ENCODE results near the gene SPAG9. TPM values are rescaled to one million over a fixed set of nuclear protein-coding genes. Genes with fewer than 3 reads are reported as not detected.
A peak's percentile ranks its signal among the peaks of the same experiment; 100 is the strongest.

SPAG9 gene
- total RNA-seq, 4 donors from 2014 or later: 139 to 171 (median 143) TPM

- TF ChIP-seq POLR2A (IDR thresholded peaks at IDR 0.05) (no peak), CTCF (IDR thresholded peaks at IDR 0.05 in 4 of 5, conservative IDR thresholded peaks at IDR 0.05 in 1 of 5) (peak; percentile 35 to 63 (median 48))
- no peaks in the 10 kb centered on the region for H3K27me3 ChIP-seq
- H3K4me3 ChIP-seq: no peak overlapping the region
- peak overlapping the region in 1 of 4 donors; percentile 20 for H3K27ac ChIP-seq
- no peaks in the 10 kb centered on the region for H3K9me3 ChIP-seq
- DNase-seq (no peak), ATAC-seq (peak in 1 of 2 donors; percentile 64)
- intact Hi-C loops (cut with DNase I; ENCODE audit: low total_unique reads): loop anchor here (1.0 to 2.0 kb wide), 2 partner anchors 56 to 152 kb away; partner anchors contain the start of gene NME1
- peaks cover 0 to 79% of the 10 kb centered on the region in 2 donors for H3K36me3 ChIP-seq
- in situ Hi-C loops (cut with MboI; ENCODE audit: low sequenced_read_pairs in 4 of 4): loop anchor here in 3 of 4 donors (5.0 to 10.0 kb wide), 3 partner anchors 146 to 154 kb away; partner anchors contain the start of gene NME1 (in 2 of the 3)
- H3K4me1 ChIP-seq: no peaks in the 10 kb centered on the region
Measured at GRCh38 chr17:51000835-51001638, 119.6 kb downstream of the SPAG9 start.

- Histone ChIP-seq H3K9me3 (no peaks in the 10 kb centered on the region), H3K4me3 (no peak overlapping the region), H3K4me1 (no peaks in the 10 kb centered on the region), H3K27ac (no peak overlapping the region), H3K36me3 (peaks cover 0 to 91% of the 10 kb centered on the region in 2 donors), H3K27me3 (no peaks in the 10 kb centered on the region)
- ATAC-seq (no peak), DNase-seq (no peak)
- no peak for TF ChIP-seq CTCF (IDR thresholded peaks at IDR 0.05 in 4 of 5, conservative IDR thresholded peaks at IDR 0.05 in 1 of 5)
- TF ChIP-seq POLR2A (IDR thresholded peaks at IDR 0.05): no peak
- in situ Hi-C loops (cut with MboI; ENCODE audit: low sequenced_read_pairs in 4 of 4) (no loop called here), intact Hi-C loops (cut with DNase I; ENCODE audit: low total_unique reads) (no loop called here)
Measured at GRCh38 chr17:50995668-50996067, 125.0 kb downstream of the SPAG9 start.

GRCh38 chr17:50993544-50993943 lies 127.1 kb downstream of the SPAG9 start:
- peaks cover 0 to 96% of the 10 kb centered on the region in 2 donors for H3K36me3 ChIP-seq
- in situ Hi-C loops (cut with MboI; ENCODE audit: low sequenced_read_pairs in 4 of 4): no loop called here
- H3K27me3 ChIP-seq: no peaks in the 10 kb centered on the region
- H3K27ac ChIP-seq: no peak overlapping the region
- intact Hi-C loops (cut with DNase I; ENCODE audit: low total_unique reads): no loop called here
- no peaks in the 10 kb centered on the region for H3K4me1 ChIP-seq
- no peak for DNase-seq
- H3K9me3 ChIP-seq: no peaks in the 10 kb centered on the region
- H3K4me3 ChIP-seq: no peak overlapping the region
- ATAC-seq: no peak
- TF ChIP-seq POLR2A (IDR thresholded peaks at IDR 0.05): no peak
- TF ChIP-seq CTCF (IDR thresholded peaks at IDR 0.05 in 4 of 5, conservative IDR thresholded peaks at IDR 0.05 in 1 of 5): no peak

- ATAC-seq (no peak), DNase-seq (no peak)
- Histone ChIP-seq H3K4me3 (no peak overlapping the region), H3K27ac (no peak overlapping the region), H3K9me3 (no peaks in the 10 kb centered on the region), H3K27me3 (no peaks in the 10 kb centered on the region), H3K4me1 (peaks cover 0 to 4% of the 10 kb centered on the region in 2 donors), H3K36me3 (peaks cover 0 to 87% of the 10 kb centered on the region in 2 donors)
- TF ChIP-seq CTCF (IDR thresholded peaks at IDR 0.05 in 4 of 5, conservative IDR thresholded peaks at IDR 0.05 in 1 of 5) (no peak), POLR2A (IDR thresholded peaks at IDR 0.05) (no peak)
- intact Hi-C loops (cut with DNase I; ENCODE audit: low total_unique reads) (no loop called here), in situ Hi-C loops (cut with MboI; ENCODE audit: low sequenced_read_pairs in 4 of 4) (no loop called here)
Measured at GRCh38 chr17:50989149-50989548, 131.5 kb downstream of the SPAG9 start.

Measured in gastrocnemius medialis (tissue), 4 donors.